Activated CD8-positive, alpha-beta T cell treated with anti-CD3 and anti-CD28 coated beads for 36 hours (primary cell): ENCODE measurements around the gene OLA1. TPM values are rescaled to one million over a fixed set of nuclear protein-coding genes. Genes with fewer than 3 reads are reported as not detected.

ENCODE experiments used
- ATAC-seq: fragments of 200-7000 bp; cut with Tn5 transposase; one replicate; pipeline ENCODE4 v1.10.0; 2021; ENCODE audit warnings: mild to moderate bottlenecking, moderate library complexity
- CTCF ChIA-PET: fragments of 350-600 bp; sonication (Branson Sonifier 250); formaldehyde crosslinking; loops from one replicate; lab custom pipeline; 2021; ENCODE audit warnings: antibody characterized with exemption; lab: Charles Lee
- POLR2A ChIA-PET: fragments of 350-600 bp; sonication (Branson Sonifier 250); formaldehyde crosslinking; loops from one replicate; lab custom pipeline; 2021; ENCODE audit warnings: antibody characterized with exemption; lab: Charles Lee
- DNase-seq: peaks from one replicate; pipeline ENCODE4 v3.0.0-alpha.2; 2020
- H3K27ac Mint-ChIP-seq: one replicate; pipeline ENCODE4 v1.8.0; 2021; ENCODE audit warnings: mild to moderate bottlenecking, mixed read lengths
- H3K27me3 Mint-ChIP-seq: one replicate; pipeline ENCODE4 v1.8.0; 2021; ENCODE audit warnings: mixed read lengths
- H3K36me3 Mint-ChIP-seq: one replicate; pipeline ENCODE4 v1.8.0; 2021; ENCODE audit warnings: low read depth, mixed read lengths
- H3K4me1 Mint-ChIP-seq: one replicate; pipeline ENCODE4 v1.8.0; 2021; ENCODE audit warnings: low read depth, mixed read lengths
- H3K4me3 Mint-ChIP-seq: one replicate; pipeline ENCODE4 v1.8.0; 2021; ENCODE audit warnings: mild to moderate bottlenecking, moderate library complexity, mixed read lengths
- H3K9me3 Mint-ChIP-seq: one replicate; pipeline ENCODE4 v1.8.0; 2021; ENCODE audit warnings: mixed read lengths
- intact Hi-C: fragments of 100-400 bp; cut with micrococcal nuclease; formaldehyde crosslinking; loops from one replicate; pipeline ENCODE4 v1.10.0; 2022
- total RNA-seq, 2 experiments: library from RNA; stranded (reverse); gene quantifications; one replicate each; pipeline ENCODE4 v1.2.3, GENCODE V29; 2021
- TF ChIP-seq, protein P1 (sequence below): fragments of 200-600 bp; IDR thresholded peaks from one replicate; pipeline ENCODE4 v1.8.0; 2022; ENCODE audit warnings: antibody characterized with exemption, mild to moderate bottlenecking

The OLA1 gene
- total RNA-seq, 2 experiments from 2014 or later, result 128 to 137 TPM

DNA sequence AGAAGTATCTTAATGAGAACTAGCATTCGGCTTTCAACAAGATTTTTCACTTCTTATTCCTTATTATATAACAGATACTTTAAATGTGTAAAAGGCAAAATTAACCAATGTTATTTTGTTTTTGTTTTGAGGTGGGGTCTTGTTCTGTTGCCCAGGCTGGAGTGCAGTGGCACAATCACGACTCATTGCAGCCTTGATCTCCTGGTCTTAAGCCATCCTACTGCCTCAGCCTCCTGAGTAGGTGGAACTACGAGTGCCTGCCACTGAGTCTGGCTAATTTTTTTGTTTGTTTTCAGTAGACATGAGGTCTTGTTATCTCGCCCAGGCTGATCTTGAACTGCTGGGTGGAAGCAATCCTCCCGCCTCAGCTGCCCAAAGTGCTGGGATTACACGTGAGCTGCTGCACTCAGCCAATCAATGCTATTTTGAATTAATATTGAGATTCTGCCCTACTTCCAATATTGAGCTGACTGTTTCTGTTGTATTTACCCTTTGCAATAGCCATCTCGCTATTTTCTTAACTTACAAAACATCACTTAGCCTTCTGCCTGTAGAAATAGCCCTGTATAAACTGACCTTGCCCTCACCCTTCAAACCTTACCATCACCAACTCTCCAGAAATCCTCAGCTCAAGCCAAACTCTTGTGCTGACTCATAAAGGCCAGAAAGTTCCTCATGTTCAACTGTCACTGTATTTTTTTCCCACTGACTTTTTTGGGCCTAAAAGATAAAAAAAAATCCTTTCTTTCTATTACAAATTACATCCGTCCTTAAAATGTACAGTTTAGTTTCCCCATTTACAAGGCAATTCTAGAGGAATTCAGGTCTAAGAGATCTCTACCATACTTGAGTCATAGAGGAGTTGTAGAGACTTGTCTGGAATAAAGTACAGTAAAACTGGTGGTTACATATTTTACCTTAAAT is 94.3 kb downstream of the OLA1 start:
- intact Hi-C loops, result no loop called here
- no peak overlapping the region for H3K27ac Mint-ChIP-seq
- POLR2A ChIA-PET, result no interaction called here

DNA sequence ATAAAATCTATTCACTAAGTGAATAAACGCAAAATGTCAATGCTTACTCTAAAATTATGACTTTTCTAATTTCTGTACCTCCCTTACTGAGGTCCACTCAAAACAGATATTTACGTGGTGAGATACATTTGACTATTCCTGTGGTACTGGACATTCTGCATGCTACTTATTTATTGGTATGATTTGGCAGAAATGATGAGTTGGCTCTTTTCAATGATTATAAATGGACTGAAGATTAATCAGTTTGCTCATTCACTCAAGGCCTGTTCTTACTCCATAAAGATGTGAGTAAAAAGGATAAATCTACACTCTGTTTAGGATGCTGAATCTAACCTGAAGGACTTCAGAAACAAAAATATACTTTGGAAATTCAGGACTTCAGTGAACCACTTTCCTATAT is 98.8 kb downstream of the OLA1 start:
- no peak overlapping the region for H3K4me3 Mint-ChIP-seq
- intact Hi-C loops, result no loop called here
- H3K9me3 Mint-ChIP-seq, result no peaks in the 10 kb centered on the region
- no peak overlapping the region for H3K27ac Mint-ChIP-seq
- ChIA-PET CTCF (interaction anchor here (1.2 to 1.4 kb wide), 2 partner anchors 99 to 192 kb away, joined by 3 to 5 read pairs; partner anchors contain the start of gene OLA1), POLR2A (no interaction called here)
- H3K4me1 Mint-ChIP-seq, result peaks cover 3% of the 10 kb centered on the region
- TF ChIP-seq, protein P1, sequence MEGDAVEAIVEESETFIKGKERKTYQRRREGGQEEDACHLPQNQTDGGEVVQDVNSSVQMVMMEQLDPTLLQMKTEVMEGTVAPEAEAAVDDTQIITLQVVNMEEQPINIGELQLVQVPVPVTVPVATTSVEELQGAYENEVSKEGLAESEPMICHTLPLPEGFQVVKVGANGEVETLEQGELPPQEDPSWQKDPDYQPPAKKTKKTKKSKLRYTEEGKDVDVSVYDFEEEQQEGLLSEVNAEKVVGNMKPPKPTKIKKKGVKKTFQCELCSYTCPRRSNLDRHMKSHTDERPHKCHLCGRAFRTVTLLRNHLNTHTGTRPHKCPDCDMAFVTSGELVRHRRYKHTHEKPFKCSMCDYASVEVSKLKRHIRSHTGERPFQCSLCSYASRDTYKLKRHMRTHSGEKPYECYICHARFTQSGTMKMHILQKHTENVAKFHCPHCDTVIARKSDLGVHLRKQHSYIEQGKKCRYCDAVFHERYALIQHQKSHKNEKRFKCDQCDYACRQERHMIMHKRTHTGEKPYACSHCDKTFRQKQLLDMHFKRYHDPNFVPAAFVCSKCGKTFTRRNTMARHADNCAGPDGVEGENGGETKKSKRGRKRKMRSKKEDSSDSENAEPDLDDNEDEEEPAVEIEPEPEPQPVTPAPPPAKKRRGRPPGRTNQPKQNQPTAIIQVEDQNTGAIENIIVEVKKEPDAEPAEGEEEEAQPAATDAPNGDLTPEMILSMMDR, result no peak
- ATAC-seq, result no peak
- DNase-seq, result no peak
- H3K27me3 Mint-ChIP-seq, result no peaks in the 10 kb centered on the region
- peaks cover 13% of the 10 kb centered on the region for H3K36me3 Mint-ChIP-seq

More for the DNA sequence above, 94.3 kb downstream of the OLA1 start:
- no peak for ATAC-seq
- Mint-ChIP-seq H3K36me3 (peaks cover 14% of the 10 kb centered on the region), H3K27me3 (no peaks in the 10 kb centered on the region), H3K4me3 (no peak overlapping the region), H3K9me3 (no peaks in the 10 kb centered on the region), H3K4me1 (peaks cover 11% of the 10 kb centered on the region)
- DNase-seq, result no peak
- CTCF ChIA-PET, result no interaction called here
- TF ChIP-seq, protein P1, result no peak

DNA sequence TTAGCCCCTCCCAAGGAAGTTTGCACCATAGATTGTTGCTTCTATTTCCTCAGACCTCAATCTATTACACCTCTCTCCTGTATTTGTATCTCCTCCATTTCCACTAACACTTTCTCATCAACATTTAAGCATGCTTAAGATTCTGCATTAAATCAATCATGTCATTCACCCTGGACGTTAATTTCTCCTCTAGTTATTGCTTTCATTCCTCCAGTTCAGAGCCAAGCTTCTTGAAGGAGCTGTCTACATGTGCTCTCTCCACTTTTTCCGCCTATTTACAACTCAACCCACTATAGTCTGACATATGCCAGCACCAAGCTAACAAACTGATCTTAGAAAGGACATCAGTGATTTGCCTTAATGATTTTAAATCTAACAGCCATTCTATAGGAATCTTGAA is 99.5 kb downstream of the OLA1 start:
- H3K4me3 Mint-ChIP-seq, result no peak overlapping the region
- ATAC-seq (no peak), DNase-seq (no peak)
- no peak overlapping the region for H3K27ac Mint-ChIP-seq
- no peaks in the 10 kb centered on the region for H3K9me3 Mint-ChIP-seq
- TF ChIP-seq, protein P1, result no peak
- ChIA-PET POLR2A (no interaction called here), CTCF (interaction anchor here (1.2 to 1.4 kb wide), 2 partner anchors 100 to 193 kb away, joined by 3 to 5 read pairs; partner anchors contain the start of gene OLA1)
- no peaks in the 10 kb centered on the region for H3K4me1 Mint-ChIP-seq
- intact Hi-C loops, result no loop called here
- no peaks in the 10 kb centered on the region for H3K27me3 Mint-ChIP-seq
- peaks cover 12% of the 10 kb centered on the region for H3K36me3 Mint-ChIP-seq

DNA sequence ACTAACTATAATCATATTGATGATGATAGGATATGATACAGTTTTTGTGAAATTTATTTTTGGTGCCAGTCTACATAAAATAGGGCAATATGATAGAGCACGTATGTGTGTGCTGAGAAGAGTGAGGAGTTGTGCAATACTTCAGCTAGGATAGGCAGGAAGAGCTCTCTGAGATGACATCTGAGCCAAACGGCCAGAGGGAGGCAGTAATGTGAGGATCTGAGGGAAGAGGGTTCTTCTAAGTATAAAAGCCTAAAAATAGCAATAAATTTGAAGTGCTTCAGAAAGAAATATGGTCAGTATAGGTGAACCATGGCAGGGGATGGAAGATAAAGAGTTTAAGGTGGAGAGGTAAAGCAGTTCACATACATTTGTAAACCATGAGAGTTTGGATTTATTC is 102.5 kb downstream of the OLA1 start:
- H3K4me3 Mint-ChIP-seq, result no peak overlapping the region
- peaks cover 13% of the 10 kb centered on the region for H3K36me3 Mint-ChIP-seq
- no peaks in the 10 kb centered on the region for H3K27me3 Mint-ChIP-seq
- H3K4me1 Mint-ChIP-seq, result no peaks in the 10 kb centered on the region
- ATAC-seq (no peak), DNase-seq (no peak)
- no peak overlapping the region for H3K27ac Mint-ChIP-seq
- TF ChIP-seq, protein P1, result no peak
- no peaks in the 10 kb centered on the region for H3K9me3 Mint-ChIP-seq
- ChIA-PET CTCF (no interaction called here), POLR2A (interaction anchor here (0.6 kb wide), 2 partner anchors 35 to 180 kb away, joined by 3 to 4 read pairs; no protein-coding TSS in a partner anchor)
- intact Hi-C loops, result no loop called here

DNA sequence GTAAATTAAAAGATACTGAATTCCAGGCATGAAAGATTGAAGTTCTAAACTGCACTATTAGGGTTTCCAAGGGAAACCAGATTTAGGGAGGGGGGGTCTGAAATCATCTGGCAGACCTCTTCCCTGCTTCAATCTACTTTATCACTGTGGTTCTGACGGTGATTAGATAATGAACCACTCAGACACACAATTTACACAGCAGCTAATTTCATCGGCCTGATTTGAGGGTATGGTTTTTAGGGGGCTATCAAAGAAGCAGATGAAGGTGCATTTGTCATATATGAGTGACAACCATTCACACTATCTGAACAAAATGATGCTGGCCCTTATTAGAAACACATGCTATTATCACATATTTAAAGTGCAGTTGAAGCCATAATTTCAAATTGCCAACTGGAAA is 106.0 kb downstream of the OLA1 start:
- intact Hi-C loops, result no loop called here
- Mint-ChIP-seq H3K27me3 (no peaks in the 10 kb centered on the region), H3K27ac (no peak overlapping the region), H3K4me1 (no peaks in the 10 kb centered on the region), H3K9me3 (no peaks in the 10 kb centered on the region), H3K4me3 (no peak overlapping the region), H3K36me3 (peaks cover 19% of the 10 kb centered on the region)
- ATAC-seq (no peak), DNase-seq (no peak)
- POLR2A ChIA-PET, result no interaction called here
- TF ChIP-seq, protein P1, result no peak
- CTCF ChIA-PET, result no interaction called here
